ENCODE data around the gene PMEPA1. TPM values are rescaled to one million over a fixed set of nuclear protein-coding genes. Genes with fewer than 3 reads are reported as not detected.
A peak's percentile ranks its signal among the peaks of the same experiment; 100 is the strongest.

PMEPA1 gene
- total and polyA plus RNA-seq, 7 donors: 3.6 to 23.3 (median 6.5) TPM

DNA sequence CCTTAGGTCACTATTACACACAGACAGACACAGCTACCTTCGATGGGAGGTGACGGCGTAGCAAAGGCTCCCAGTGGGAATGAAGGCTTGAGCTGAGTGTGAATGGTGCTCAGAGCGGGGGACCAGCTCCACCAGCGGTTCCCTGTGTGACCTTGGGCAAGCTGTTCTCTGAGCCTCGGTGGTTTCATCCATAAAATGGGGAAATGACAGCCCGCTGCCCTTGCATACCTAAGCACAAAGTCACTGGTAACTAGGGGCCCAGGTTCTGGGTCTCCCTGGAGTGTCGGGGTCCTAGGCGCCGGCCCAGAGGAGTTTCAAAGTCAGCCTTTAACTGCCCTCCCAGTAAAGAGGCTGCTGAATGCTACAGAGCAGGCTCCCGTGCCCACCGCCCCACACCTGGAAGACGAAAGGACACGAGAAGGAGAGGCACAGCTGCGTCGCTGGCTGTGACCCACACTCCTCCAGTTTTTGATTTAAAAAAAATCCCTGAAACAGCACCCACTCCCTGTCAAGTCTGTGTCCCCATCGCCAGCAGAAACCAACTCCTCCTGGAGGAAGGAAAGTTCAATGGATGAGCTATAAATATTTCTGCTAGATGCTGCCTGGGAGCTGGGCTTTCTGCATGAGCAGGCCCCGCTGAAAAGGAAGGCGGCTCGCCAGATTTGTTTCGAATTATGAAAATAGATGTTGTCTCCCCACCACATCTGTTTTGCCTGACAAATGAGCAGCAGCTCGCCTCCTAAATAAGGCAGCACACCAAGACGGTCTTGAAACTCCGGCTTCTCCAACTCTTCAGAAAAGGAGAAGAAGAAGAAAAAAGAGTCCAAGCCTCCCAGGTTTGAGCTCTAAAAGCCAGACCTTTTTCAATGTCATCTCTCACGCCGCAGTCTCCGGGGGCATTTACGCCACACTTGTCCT, 27.4 kb downstream of the PMEPA1 start:
- peaks cover 0 to 53% (median 40%) of the 10 kb centered on the region in 4 donors for H3K4me1 ChIP-seq
- peak overlapping the region in 2 of 4 donors; percentile 6 to 8 for H3K4me3 ChIP-seq
- 79 to 94% methylated on average over 28 of the region's 28 CpGs for WGBS, 2 donors
- no peaks in the 10 kb centered on the region for H3K9me3 ChIP-seq
- no peak for TF ChIP-seq CTCF (IDR thresholded peaks at IDR 0.05)
- no peak for TF ChIP-seq POLR2A (IDR thresholded peaks at IDR 0.05)
- TF ChIP-seq EP300 (IDR thresholded peaks at IDR 0.05): no peak
- TF ChIP-seq POLR2AphosphoS5 (IDR thresholded peaks at IDR 0.05): no peak
- DNase-seq: no peak
- H3K27ac ChIP-seq: peak overlapping the region; percentile 39 to 72 (median 64)
- intact Hi-C loops (cut with DNase I): loop anchor here (10.0 kb wide), 1 partner anchor 62 kb away; no protein-coding TSS in a partner anchor
- no peaks in the 10 kb centered on the region for H3K36me3 ChIP-seq
- H3K27me3 ChIP-seq: no peaks in the 10 kb centered on the region

GRCh38 chr20:57680934-57681914, 28.6 kb downstream of the PMEPA1 start:
- 61 to 85% methylated on average over 24 of the region's 24 CpGs for WGBS, 2 donors
- Histone ChIP-seq H3K4me3 (no peak overlapping the region), H3K4me1 (peaks cover 0 to 56% (median 36%) of the 10 kb centered on the region in 4 donors), H3K27ac (peak overlapping the region in 1 of 4 donors; percentile 72), H3K9me3 (no peaks in the 10 kb centered on the region), H3K36me3 (no peaks in the 10 kb centered on the region), H3K27me3 (no peaks in the 10 kb centered on the region)
- DNase-seq: no peak
- TF ChIP-seq CTCF (IDR thresholded peaks at IDR 0.05): no peak
- no peak for TF ChIP-seq EP300 (IDR thresholded peaks at IDR 0.05)
- no peak for TF ChIP-seq POLR2AphosphoS5 (IDR thresholded peaks at IDR 0.05)
- TF ChIP-seq POLR2A (IDR thresholded peaks at IDR 0.05): no peak
- intact Hi-C loops (cut with DNase I): loop anchor here (10.0 kb wide), 1 partner anchor 64 kb away; no protein-coding TSS in a partner anchor

DNA sequence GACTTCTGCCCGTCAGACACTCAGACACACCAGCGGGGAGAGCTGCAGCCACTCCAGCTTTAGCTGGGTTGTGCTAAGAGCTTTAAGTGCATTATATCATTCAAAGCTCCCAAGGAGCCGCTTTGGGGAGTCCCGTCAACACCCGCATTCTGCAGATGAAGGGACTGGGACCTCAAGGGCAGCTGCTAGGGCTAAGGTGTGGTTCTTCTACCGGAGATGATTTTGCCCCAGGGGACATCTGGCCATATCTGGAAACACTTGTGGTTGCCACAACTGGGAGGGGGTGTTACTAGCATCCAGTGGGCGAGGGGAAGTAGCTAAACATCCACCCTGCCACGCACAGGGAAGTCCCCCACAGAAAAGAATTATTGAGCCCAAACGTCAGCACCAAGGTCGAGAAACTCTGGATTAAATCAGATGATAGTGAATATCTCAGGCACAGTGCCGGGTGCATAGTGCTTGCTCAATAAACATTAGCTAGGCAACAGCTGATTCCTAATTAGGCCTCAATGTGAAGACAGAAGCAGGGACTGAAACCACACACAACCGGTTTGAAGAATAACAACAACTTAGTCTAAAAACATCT, 29.6 kb downstream of the PMEPA1 start:
- Histone ChIP-seq H3K27me3 (no peaks in the 10 kb centered on the region), H3K4me3 (no peak overlapping the region), H3K36me3 (no peaks in the 10 kb centered on the region), H3K27ac (no peak overlapping the region), H3K9me3 (no peaks in the 10 kb centered on the region), H3K4me1 (peaks cover 0 to 48% (median 26%) of the 10 kb centered on the region in 4 donors)
- no peak for DNase-seq
- intact Hi-C loops (cut with DNase I): loop anchor here (10.0 kb wide), 1 partner anchor 65 kb away; no protein-coding TSS in a partner anchor
- no peak for TF ChIP-seq EP300 (IDR thresholded peaks at IDR 0.05)
- no peak for TF ChIP-seq POLR2AphosphoS5 (IDR thresholded peaks at IDR 0.05)
- TF ChIP-seq POLR2A (IDR thresholded peaks at IDR 0.05): no peak
- TF ChIP-seq CTCF (IDR thresholded peaks at IDR 0.05): no peak
- 51 to 67% methylated on average over 12 of the region's 12 CpGs for WGBS, 2 donors

GRCh38 chr20:57679113-57679512, 30.7 kb downstream of the PMEPA1 start:
- DNase-seq: no peak
- 53 to 76% methylated on average over 6 of the region's 6 CpGs for whole genome bisulfite sequencing, 2 donors
- TF ChIP-seq POLR2A (IDR thresholded peaks at IDR 0.05): no peak
- TF ChIP-seq POLR2AphosphoS5 (IDR thresholded peaks at IDR 0.05): no peak
- TF ChIP-seq EP300 (IDR thresholded peaks at IDR 0.05): no peak
- no peak for TF ChIP-seq CTCF (IDR thresholded peaks at IDR 0.05)
- Histone ChIP-seq H3K36me3 (no peaks in the 10 kb centered on the region), H3K27ac (no peak overlapping the region), H3K9me3 (no peaks in the 10 kb centered on the region), H3K4me1 (peaks cover 0 to 37% (median 17%) of the 10 kb centered on the region in 4 donors), H3K4me3 (no peak overlapping the region), H3K27me3 (no peaks in the 10 kb centered on the region)
- intact Hi-C loops (cut with DNase I): no loop called here
